Measurements from ENCODE around the gene EFCAB11.
"Not testable (repeated sequence)": the region's sequence is repeated elsewhere in the genome, so short reads cannot be mapped to it uniquely, and the experiment has no call there.

DNA sequence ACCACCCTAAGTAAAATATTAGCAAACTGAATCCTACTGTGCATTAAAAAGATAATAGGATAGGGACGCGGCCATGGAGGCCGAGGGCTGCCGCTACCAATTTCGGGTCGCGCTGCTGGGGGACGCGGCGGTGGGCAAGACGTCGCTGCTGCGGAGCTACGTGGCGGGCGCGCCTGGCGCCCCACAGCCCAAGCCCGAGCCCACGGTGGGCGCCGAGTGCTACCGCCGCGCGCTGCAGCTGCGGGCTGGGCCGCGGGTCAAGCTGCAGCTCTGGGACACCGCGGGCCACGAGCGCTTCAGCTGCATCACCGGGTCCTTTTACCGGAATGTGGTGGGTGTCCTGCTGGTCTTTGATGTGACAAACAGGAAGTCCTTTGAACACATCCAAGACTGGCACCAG lies 62.8 kb downstream of the EFCAB11 start:
- not testable (repeated sequence) for TF ChIP-seq JUN (CRISPR knock-in tag; IDR thresholded peaks at IDR 0.05); ZNF396 (CRISPR knock-in tag; IDR thresholded peaks at IDR 0.05; ENCODE audit: borderline replicate concordance); SMAD4 (CRISPR knock-in tag; IDR thresholded peaks at IDR 0.05); FOXJ3 (CRISPR knock-in tag; IDR thresholded peaks at IDR 0.05; ENCODE audit: borderline replicate concordance)
- TF ChIP-seq, protein P1, sequence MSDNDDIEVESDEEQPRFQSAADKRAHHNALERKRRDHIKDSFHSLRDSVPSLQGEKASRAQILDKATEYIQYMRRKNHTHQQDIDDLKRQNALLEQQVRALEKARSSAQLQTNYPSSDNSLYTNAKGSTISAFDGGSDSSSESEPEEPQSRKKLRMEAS (CRISPR knock-in tag; IDR thresholded peaks at IDR 0.05) = not testable (repeated sequence)
- TF ChIP-seq, protein P2, sequence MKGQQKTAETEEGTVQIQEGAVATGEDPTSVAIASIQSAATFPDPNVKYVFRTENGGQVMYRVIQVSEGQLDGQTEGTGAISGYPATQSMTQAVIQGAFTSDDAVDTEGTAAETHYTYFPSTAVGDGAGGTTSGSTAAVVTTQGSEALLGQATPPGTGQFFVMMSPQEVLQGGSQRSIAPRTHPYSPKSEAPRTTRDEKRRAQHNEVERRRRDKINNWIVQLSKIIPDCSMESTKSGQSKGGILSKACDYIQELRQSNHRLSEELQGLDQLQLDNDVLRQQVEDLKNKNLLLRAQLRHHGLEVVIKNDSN (CRISPR knock-in tag; IDR thresholded peaks at IDR 0.05) = not testable (repeated sequence)
- TF ChIP-seq, protein P3, sequence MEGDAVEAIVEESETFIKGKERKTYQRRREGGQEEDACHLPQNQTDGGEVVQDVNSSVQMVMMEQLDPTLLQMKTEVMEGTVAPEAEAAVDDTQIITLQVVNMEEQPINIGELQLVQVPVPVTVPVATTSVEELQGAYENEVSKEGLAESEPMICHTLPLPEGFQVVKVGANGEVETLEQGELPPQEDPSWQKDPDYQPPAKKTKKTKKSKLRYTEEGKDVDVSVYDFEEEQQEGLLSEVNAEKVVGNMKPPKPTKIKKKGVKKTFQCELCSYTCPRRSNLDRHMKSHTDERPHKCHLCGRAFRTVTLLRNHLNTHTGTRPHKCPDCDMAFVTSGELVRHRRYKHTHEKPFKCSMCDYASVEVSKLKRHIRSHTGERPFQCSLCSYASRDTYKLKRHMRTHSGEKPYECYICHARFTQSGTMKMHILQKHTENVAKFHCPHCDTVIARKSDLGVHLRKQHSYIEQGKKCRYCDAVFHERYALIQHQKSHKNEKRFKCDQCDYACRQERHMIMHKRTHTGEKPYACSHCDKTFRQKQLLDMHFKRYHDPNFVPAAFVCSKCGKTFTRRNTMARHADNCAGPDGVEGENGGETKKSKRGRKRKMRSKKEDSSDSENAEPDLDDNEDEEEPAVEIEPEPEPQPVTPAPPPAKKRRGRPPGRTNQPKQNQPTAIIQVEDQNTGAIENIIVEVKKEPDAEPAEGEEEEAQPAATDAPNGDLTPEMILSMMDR (IDR thresholded peaks at IDR 0.05) = not testable (repeated sequence)
- TF ChIP-seq, protein P4, sequence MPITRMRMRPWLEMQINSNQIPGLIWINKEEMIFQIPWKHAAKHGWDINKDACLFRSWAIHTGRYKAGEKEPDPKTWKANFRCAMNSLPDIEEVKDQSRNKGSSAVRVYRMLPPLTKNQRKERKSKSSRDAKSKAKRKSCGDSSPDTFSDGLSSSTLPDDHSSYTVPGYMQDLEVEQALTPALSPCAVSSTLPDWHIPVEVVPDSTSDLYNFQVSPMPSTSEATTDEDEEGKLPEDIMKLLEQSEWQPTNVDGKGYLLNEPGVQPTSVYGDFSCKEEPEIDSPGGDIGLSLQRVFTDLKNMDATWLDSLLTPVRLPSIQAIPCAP (CRISPR knock-in tag; IDR thresholded peaks at IDR 0.05) = not testable (repeated sequence)
